ENCODE data around the gene SCN1B. TPM values are rescaled to one million over a fixed set of nuclear protein-coding genes. Genes with fewer than 3 reads are reported as not detected.
"Not testable (repeated sequence)": the region's sequence is repeated elsewhere in the genome, so short reads cannot be mapped to it uniquely, and the experiment has no call there.

Gene SCN1B
- 12.5 and 12.8 TPM in 2 replicates for total RNA-seq (2014; rRNA removed; shearing (Covaris generic))

DNA sequence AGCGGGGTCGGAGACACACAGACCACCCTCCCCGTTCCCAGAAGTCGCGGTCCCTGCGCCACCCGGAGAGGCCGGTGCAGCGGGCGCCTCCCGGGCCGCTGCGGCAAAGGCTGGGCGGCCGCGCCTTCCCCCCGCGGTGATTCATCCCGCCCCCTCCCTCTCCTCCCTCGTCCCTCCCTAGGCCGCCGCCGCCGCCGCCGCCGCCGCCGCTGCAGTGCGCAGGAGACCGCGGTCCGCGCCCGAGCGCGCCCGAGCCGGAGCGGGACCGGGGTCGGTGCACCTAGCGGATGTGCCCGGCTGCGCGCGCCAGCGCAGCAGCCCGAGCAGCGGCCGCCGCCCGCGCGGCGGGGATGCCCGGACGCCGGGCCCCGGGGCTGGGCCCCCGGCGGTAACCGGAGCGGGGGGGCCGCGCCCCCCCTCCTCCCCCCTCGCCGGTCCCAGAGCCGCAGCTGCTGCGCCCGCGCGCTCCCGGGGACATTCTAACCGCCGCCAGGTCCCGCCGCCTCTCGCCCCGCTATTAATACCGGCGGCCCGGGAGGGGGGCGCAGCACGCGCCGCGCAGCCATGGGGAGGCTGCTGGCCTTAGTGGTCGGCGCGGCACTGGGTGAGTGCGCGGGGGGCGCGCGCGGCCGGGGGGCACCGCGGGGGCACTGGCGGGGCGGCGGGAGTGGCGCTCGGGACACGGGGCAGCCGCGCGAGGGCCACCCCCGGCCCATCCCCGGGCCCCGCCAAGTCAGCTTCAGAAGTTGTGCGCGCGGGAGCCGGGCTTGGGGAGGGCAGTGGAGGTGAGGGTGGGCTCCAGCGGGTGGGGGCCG is at the start of gene SCN1B:
TSS of gene SCN1B (plus strand) at position 214 of the 815 bp plus-strand sequence. CDS start at position 565, 351 bp downstream.
- peak; percentile 72 for DNase-seq (ENCODE audit: low read depth)

- no peak for DNase-seq (ENCODE audit: low read depth)
These were observed 48.0 kb upstream of the SCN1B start for GRCh38 chr19:34982275-34982674.

DNA sequence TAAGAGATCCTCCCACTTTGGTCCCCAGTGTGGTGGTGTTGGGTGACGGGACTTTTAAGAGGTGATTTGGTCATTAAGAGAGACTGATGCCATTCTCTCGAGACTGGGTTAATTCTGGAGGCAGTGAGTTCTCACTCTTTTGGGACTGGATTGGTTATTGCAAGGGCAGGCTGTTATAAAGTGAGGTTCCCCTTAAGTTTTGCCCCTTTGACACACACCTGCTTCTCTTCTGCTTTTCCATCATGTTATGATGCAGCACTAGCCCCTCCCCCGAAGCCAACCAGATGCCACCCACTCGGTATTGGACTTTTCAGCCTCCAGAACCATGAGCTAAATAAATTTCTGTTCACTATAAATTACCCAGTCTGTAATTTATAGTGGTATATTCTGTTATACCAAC is 46.5 kb upstream of the SCN1B start:
- DNase-seq (ENCODE audit: low read depth): no peak

DNA sequence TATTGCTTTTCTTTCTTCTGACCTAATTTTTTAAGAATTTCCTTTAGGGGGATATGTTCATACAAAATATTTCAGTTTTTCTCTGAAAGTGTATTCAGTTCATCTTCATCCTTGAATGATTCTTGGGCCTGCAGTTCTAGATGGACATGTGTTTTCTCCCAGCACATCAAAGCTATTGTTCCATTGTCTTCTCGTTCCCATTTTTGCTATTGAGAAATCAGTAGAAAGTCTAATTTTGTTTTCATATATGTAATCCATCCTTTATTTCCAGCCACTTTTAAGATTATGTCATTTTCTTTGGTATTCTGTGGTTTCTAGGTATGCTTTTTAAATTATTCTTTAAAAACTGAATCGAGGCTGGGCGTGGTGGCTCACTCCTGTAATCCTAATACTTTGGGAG is 46.0 kb upstream of the SCN1B start:
- no peak for DNase-seq (ENCODE audit: low read depth)

GRCh38 chr19:34985249-34986022 is 44.8 kb upstream of the SCN1B start:
- DNase-seq (ENCODE audit: low read depth): no peak

DNA sequence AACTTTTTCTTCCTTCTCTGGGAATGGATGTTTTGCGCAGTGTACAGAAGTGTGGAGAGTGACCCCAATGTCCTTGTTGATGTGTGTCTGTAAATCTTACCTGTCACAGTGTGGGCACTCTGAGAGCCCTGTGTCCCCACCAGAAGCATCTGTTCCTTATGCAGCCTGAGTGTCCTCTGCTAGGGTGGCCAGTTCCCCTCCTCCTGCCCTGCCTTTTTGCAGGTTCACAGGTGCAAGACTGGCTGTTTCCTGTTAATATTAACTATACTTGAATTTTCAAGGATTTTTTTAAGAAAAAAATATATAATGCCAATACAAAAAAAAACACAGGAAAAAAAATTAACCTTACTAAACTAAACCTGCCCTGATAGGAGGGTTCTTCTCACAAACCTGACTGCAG is 42.2 kb upstream of the SCN1B start:
- DNase-seq (ENCODE audit: low read depth): no peak

- DNase-seq (ENCODE audit: low read depth): no peak
These were observed 41.0 kb upstream of the SCN1B start for GRCh38 chr19:34989298-34989697.

DNA sequence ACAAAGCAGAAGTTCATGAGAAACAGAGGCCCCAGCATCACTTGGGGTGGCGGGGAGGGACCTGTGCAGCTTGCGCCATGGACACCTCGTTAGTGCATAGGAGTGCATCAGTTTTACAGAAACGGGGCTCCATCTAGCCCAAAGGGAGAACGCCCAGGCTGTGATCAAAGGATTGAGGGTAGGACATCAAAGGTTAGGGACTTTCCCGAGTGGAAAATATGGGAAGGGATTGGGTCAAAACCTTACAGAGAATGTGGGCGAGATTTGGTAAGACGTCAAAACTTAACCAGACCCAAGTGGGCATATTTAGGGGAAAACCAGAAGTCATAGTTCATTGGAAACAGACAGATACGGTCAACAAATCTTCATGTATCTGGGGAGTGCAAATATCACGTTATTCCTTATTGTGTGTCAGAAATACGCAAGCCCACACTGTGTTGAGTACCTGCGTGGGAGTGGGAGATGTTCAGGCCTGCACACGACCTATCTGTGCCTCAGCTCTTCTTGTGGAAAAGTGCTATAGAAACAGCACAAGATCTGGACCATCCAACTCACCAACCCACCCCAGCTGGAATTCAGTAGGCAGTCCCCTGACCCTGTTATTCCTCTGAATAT is 39.6 kb upstream of the SCN1B start:
- DNase-seq (ENCODE audit: low read depth): no peak

DNA sequence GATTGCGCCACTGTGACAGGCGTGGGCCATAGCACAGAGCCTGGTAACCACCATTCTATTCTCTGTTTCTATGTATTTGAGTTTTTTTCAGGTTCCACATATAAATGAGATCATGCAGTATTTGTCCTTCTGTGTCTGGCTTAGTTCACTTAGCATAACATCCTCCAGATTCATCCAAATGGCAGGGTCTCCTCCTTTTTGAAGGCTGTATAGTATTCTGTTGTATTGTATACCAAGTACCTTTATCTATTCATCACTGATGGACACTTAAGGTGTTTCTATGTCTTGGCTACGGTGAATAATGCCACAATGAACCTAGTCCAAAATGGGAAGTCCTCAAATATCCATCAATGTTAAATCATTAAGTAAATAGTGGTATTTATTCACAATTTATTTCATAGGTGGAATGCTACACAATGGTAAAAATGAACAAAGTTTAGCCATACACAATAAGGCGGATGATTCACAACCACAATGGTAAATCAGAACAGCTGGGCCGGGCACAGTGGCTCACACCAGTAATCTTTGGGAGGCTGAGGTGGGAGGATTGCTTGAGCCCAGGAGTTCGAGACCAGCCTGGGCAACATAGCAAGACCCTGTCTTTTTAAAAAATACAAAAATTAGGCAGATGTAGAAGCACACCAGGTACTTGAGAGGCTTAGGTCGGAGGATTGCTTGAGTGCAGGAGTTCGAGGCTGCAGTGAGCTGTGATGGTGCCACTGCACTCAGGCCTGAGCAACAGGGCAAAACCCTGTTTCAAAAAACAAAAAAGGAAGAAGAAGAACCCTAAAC is 38.5 kb upstream of the SCN1B start:
- no peak for DNase-seq (ENCODE audit: low read depth)

GRCh38 chr19:34992582-34992981 is 37.7 kb upstream of the SCN1B start:
- not testable (repeated sequence) for DNase-seq (ENCODE audit: low read depth)

GRCh38 chr19:34994286-34994642 is 36.0 kb upstream of the SCN1B start:
- no peak for DNase-seq (ENCODE audit: low read depth)

DNA sequence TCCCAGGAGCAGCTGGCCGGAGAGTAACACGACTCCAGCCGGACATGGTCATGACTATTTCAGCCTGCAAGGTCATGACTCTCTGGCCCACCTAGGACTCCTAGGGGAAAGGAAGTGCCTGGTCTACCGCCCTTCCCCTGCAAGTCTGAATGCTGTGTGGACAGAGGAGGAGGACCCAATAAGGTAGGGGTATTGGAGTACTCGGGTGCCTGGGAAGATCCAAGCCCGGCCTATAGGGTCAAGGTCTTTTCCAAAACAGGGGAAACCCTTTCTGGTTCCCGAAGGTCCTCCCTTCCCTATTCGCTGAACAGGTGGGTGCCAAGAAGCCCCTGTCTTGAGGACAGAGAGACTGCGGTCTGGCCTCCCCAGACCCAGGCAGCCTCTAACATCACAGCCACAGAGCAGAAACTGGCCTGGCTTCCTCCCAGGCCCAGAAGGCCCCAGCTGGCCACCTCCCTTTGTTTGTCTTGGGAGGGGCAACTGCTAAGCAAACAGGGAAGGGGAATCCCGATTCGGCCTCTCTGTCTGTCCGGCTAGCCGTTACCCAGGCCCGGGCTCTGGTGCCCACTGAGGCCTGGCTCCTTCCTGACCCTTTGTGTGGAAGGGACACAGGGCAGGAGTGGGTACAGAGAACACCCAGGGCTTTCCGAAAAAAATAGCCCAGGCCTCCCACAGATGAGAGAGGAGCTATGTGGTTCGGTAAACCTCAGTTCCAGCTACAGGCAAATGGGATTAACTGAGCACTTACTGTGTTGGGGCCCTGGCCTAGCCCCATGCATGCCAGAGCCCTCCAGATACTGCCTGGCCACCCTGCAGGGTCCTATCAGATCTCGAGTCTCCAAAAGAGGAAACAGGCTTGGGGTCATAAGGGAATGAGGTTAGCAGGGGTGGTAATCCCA is 35.4 kb upstream of the SCN1B start:
- no peak for DNase-seq (ENCODE audit: low read depth)

DNA sequence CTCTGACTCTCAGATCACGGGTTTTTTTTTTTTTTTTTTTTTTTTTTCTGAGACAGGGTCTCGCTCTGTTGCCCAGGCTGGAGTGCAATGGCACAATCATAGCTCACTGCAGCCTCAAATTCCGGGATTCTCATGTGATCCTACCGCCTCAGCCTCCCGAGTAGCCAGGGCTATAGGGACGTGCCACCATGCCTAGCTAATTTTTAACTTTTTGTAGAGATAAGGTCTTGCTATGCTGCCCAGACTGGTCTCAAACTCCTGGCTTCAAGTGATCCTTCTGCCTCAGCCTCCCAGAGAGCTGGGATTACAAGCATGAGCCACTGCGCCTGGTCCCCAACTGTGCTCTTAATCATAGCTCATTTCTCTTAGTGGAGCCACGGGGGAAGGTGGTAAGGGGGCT is 34.7 kb upstream of the SCN1B start:
- no peak for DNase-seq (ENCODE audit: low read depth)

DNA sequence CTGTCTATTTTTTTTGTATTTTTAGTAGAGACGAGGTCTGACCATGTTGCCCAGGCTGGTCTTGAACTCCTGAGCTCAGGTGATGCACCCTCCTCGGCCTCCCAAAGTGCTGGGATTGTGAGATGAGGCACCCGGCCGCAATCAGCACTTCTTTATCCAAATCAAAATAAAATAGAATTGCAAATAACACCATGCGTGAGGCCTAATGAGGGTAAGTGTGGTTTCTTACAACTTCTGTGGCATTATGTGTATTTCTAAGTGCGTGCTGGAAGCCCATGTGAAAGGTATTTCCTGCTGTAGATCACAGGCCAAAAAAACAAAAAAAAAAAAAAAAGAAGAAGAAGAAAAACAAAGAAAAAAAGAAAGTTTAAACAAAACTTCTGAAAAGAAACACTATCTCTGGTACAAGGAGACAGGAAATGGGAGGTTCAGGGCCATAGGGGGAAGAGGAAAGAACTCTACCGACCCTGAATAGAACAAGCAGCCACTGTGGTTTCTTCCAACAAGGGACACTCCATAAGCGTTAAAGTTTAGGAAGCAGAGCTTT is 33.1 kb upstream of the SCN1B start:
- no peak for DNase-seq (ENCODE audit: low read depth)

DNA sequence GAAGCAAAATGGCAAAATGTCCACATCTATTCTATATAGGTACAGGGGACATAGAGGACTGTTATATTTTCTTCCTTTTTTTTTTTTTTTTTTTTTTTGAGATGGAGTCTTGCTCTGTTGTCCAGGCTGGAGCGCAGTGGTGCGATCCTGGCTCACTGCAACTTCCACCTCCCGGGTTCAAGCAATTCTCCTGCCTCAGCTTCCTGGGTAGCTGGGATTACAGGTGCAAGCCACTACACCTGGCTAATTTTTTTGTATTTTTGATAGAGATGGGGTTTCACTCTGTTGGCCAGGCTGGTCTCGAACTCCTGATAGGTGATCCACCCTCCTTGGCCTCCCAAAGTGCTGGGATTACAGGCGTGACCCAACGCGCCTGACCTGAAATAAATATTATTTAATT is 32.0 kb upstream of the SCN1B start:
- not testable (repeated sequence) for DNase-seq (ENCODE audit: low read depth)

GRCh38 chr19:34998777-34999497 is 31.3 kb upstream of the SCN1B start:
- DNase-seq (ENCODE audit: low read depth): no peak

- DNase-seq (ENCODE audit: low read depth): peak; percentile 87
These were observed 30.6 kb upstream of the SCN1B start, which contains the start of gene GRAMD1A for GRCh38 chr19:34999498-35000337. TSS of gene GRAMD1A (plus strand) at chr19:35000323. CDS start at chr19:35000479, 156 bp downstream.

DNA sequence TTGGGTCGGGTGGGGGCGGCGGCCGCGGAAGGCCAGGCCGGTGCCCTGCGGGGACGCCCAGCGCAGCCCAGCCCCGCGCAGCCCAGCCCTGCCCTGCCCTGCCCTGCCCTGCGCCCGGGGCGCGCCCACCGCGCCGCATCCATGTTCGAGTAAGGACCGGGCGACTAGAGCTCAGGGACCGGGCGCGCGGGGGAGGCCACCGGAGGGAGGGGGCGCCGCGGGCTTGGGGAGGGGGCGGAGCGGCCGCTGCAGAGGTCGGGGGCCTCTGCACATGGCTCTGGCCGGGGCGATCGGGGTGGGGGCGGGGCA is 30.0 kb upstream of the SCN1B start:
- no peak for DNase-seq (ENCODE audit: low read depth)
